IMR-90 (cell line): Measurements from ENCODE around the gene KIFAP3. TPM values are rescaled to one million over a fixed set of nuclear protein-coding genes. Genes with fewer than 3 reads are reported as not detected.

Source experiments
- ATAC-seq: fragments of 200-7000 bp; cut with Tn5 transposase; 2 replicates; pipeline ENCODE4 v1.9.1; 2020; ENCODE audit warnings: low read depth, mild to moderate bottlenecking, moderate library complexity
- BruUV-seq: library from RNA; stranded (reverse); fragments of 400-500 nt; replicated peaks from 2 replicates; lab custom pipeline; 2021; lab: Mats Ljungman, UMichigan
- CTCF ChIA-PET: fragments of 300-600 bp; formaldehyde crosslinking; extraction: SDS; loops from one replicate; lab custom pipeline; 2021; ENCODE audit warnings: antibody characterized with exemption; lab: Yijun Ruan, JAX
- POLR2A ChIA-PET: fragments of 300-600 bp; sonication (Branson Sonifier 250); formaldehyde crosslinking; loops from one replicate; lab custom pipeline; 2022; ENCODE audit warnings: antibody characterized with exemption; ENCODE audit not compliant: unreplicated experiment; lab: Charles Lee
- DNase-seq: peaks from one replicate; pipeline ENCODE4 v3.0.0; 2013
- H2AFZ ChIP-seq: replicated peaks from 2 replicates; pipeline ENCODE3; 2013; ENCODE audit warnings: low read length, mild to moderate bottlenecking; ENCODE audit not compliant: poor library complexity
- H2AK5ac ChIP-seq: 2 replicates; pipeline ENCODE4 v1.6.1; 2013; ENCODE audit warnings: low read depth, low read length, inconsistent platforms
- H2AK9ac ChIP-seq: replicated peaks from 2 replicates; pipeline ENCODE3; 2013; ENCODE audit warnings: mild to moderate bottlenecking, low read depth, low read length, moderate library complexity; ENCODE audit not compliant: poor library complexity
- H2BK120ac ChIP-seq: 2 replicates; pipeline ENCODE4 v1.6.1; 2013; ENCODE audit warnings: low read depth, low read length, inconsistent platforms
- H2BK15ac ChIP-seq: 3 replicates; pipeline ENCODE4 v1.6.1; 2013; ENCODE audit warnings: low read depth, low read length, inconsistent platforms
- H2BK20ac ChIP-seq: 2 replicates; pipeline ENCODE4 v1.6.1; 2013; ENCODE audit warnings: low read depth, mild to moderate bottlenecking, inconsistent platforms, low read length, moderate library complexity
- H2BK5ac ChIP-seq: 2 replicates; pipeline ENCODE4 v1.6.1; 2013; ENCODE audit warnings: mild to moderate bottlenecking, low read depth, low read length, inconsistent platforms; ENCODE audit not compliant: poor library complexity, severe bottlenecking
- H3K14ac ChIP-seq: replicated peaks from 2 replicates; pipeline ENCODE4 v1.6.1; 2013; ENCODE audit warnings: low read depth, low read length, inconsistent platforms
- H3K18ac ChIP-seq: 2 replicates; pipeline ENCODE4 v1.6.1; 2013; ENCODE audit warnings: low read depth, low read length, control low read depth
- H3K23ac ChIP-seq: 2 replicates; pipeline ENCODE4 v1.6.1; 2013; ENCODE audit warnings: low read depth, low read length, inconsistent platforms
- H3K27ac ChIP-seq: 2 replicates; pipeline ENCODE4 v1.5.1; 2013; ENCODE audit warnings: mild to moderate bottlenecking, control low read depth, low read length; ENCODE audit not compliant: insufficient read depth
- H3K27me3 ChIP-seq: 2 replicates; pipeline ENCODE4 v1.6.1; 2013; ENCODE audit warnings: low read length; ENCODE audit not compliant: control insufficient read depth, insufficient read depth
- H3K36me3 ChIP-seq: 2 replicates; pipeline ENCODE4 v1.6.1; 2013; ENCODE audit warnings: low read length, mixed read lengths; ENCODE audit not compliant: control insufficient read depth, insufficient read depth
- H3K4ac ChIP-seq: 2 replicates; pipeline ENCODE4 v1.6.1; 2013; ENCODE audit warnings: low read depth, low read length, inconsistent platforms
- H3K4me1 ChIP-seq: 2 replicates; pipeline ENCODE4 v1.6.1; 2013; ENCODE audit warnings: low read length, mixed read lengths; ENCODE audit not compliant: control insufficient read depth, insufficient read depth
- H3K4me2 ChIP-seq: 2 replicates; pipeline ENCODE4 v1.6.1; 2013; ENCODE audit warnings: low read depth, mild to moderate bottlenecking, control low read depth, low read length, moderate library complexity
- H3K4me3 ChIP-seq: 2 replicates; pipeline ENCODE4 v1.5.1; 2013; ENCODE audit warnings: low read depth, mild to moderate bottlenecking, control low read depth, low read length, moderate library complexity; ENCODE audit not compliant: insufficient read depth
- H3K56ac ChIP-seq: 2 replicates; pipeline ENCODE4 v1.6.1; 2013; ENCODE audit warnings: low read length, inconsistent platforms; ENCODE audit not compliant: insufficient read depth; ENCODE audit errors: extremely low read depth
- H3K79me1 ChIP-seq, 2 experiments: 2 replicates each; pipeline ENCODE4 v1.6.1; 2013; ENCODE audit warnings: low read length in 2 of 2, inconsistent platforms in 1 of 2, low read depth in 1 of 2
- H3K9ac ChIP-seq: 2 replicates; pipeline ENCODE4 v1.6.1; 2013; ENCODE audit warnings: low read depth, low read length, control low read depth
- H3K9me1 ChIP-seq: 2 replicates; pipeline ENCODE4 v1.6.1; 2013; ENCODE audit warnings: low read length, inconsistent platforms; ENCODE audit not compliant: insufficient read depth
- H3K9me3 ChIP-seq: 2 replicates; pipeline ENCODE4 v1.6.1; 2013; ENCODE audit warnings: low read length; ENCODE audit not compliant: control insufficient read depth, insufficient read depth
- H4K20me1 ChIP-seq: 2 replicates; pipeline ENCODE4 v1.6.1; 2013; ENCODE audit warnings: low read length, inconsistent platforms; ENCODE audit not compliant: insufficient read depth
- H4K5ac ChIP-seq: 2 replicates; pipeline ENCODE4 v1.6.1; 2013; ENCODE audit warnings: mild to moderate bottlenecking, low read depth, low read length, control low read depth
- H4K8ac ChIP-seq, 2 experiments: 2 replicates each; pipeline ENCODE4 v1.6.1; 2013; ENCODE audit warnings: low read depth in 2 of 2, low read length in 2 of 2, control low read depth in 1 of 2, inconsistent platforms in 1 of 2
- H4K91ac ChIP-seq: 2 replicates; pipeline ENCODE4 v1.6.1; 2013; ENCODE audit warnings: low read depth, low read length, inconsistent platforms; ENCODE audit not compliant: insufficient read depth
- BHLHE40 ChIP-seq: fragments of 150-350 bp; IDR thresholded peaks from 2 replicates; pipeline ENCODE4 v1.6.1; 2016; ENCODE audit warnings: mild to moderate bottlenecking, low read depth, low read length
- CEBPB ChIP-seq: IDR thresholded peaks from 2 replicates; pipeline ENCODE4 v1.6.1; 2012; ENCODE audit warnings: low read depth, low read length, improper control_type of control experiment
- CHD1 ChIP-seq: IDR thresholded peaks from 2 replicates; pipeline ENCODE4 v1.6.1; 2012; ENCODE audit warnings: low read depth, low read length, improper control_type of control experiment
- FOS ChIP-seq: fragments of 150-350 bp; IDR thresholded peaks from 2 replicates; pipeline ENCODE4 v1.6.1; 2016; ENCODE audit warnings: low read depth, low read length
- MAFK ChIP-seq: IDR thresholded peaks from 2 replicates; pipeline ENCODE4 v1.6.1; 2012; ENCODE audit warnings: low read depth, low read length, improper control_type of control experiment
- MAZ ChIP-seq: IDR thresholded peaks from 2 replicates; pipeline ENCODE4 v1.6.1; 2012; ENCODE audit warnings: low read depth, mild to moderate bottlenecking, low read length, improper control_type of control experiment, moderate library complexity, borderline replicate concordance
- MXI1 ChIP-seq: IDR thresholded peaks from 2 replicates; pipeline ENCODE4 v1.6.1; 2012; ENCODE audit warnings: low read depth, mild to moderate bottlenecking, low read length, moderate library complexity, borderline replicate concordance
- NFE2L2 ChIP-seq: fragments of 150-350 bp; IDR thresholded peaks from 2 replicates; pipeline ENCODE4 v1.6.1; 2016; ENCODE audit warnings: low read depth, mild to moderate bottlenecking, low read length
- POLR2A ChIP-seq: IDR thresholded peaks from 2 replicates; pipeline ENCODE4 v1.6.1; 2012; ENCODE audit warnings: mild to moderate bottlenecking, low read depth, low read length
- RAD21 ChIP-seq: IDR thresholded peaks from 2 replicates; pipeline ENCODE4 v1.6.1; 2012; ENCODE audit warnings: low read length, improper control_type of control experiment
- RCOR1 ChIP-seq: IDR thresholded peaks from 2 replicates; pipeline ENCODE4 v1.6.1; 2012; ENCODE audit warnings: mild to moderate bottlenecking, low read length, improper control_type of control experiment; ENCODE audit not compliant: insufficient replicate concordance
- RFX5 ChIP-seq: IDR thresholded peaks from 2 replicates; pipeline ENCODE4 v1.8.0; 2012; ENCODE audit warnings: low read depth, mild to moderate bottlenecking, low read length, moderate library complexity
- SMC3 ChIP-seq: fragments of 150-350 bp; IDR thresholded peaks from 2 replicates; pipeline ENCODE4 v1.6.1; 2016; ENCODE audit warnings: low read depth, mild to moderate bottlenecking, antibody characterized with exemption, low read length, moderate library complexity
- WGBS, 2 experiments: methylation state at CpG; one replicate each; pipeline versions ENCODE4 v1.1.5 to v1.1.7; 2013; ENCODE audit warnings: missing lambda C conversion rate in 2 of 2; ENCODE audit not compliant: insufficient read length in 1 of 2; ENCODE audit errors: extremely low coverage in 2 of 2; 5-methylcytosine and 5-hydroxymethylcytosine counted together
- dilution Hi-C: fragments of 300-500 bp; cut with HindIII; formaldehyde crosslinking; loops from one replicate; pipeline ENCODE4 v1.14.3; 2018; ENCODE audit warnings: low sequenced_read_pairs; ENCODE audit not compliant: unreplicated experiment
- in situ Hi-C: fragments of 300-500 bp; cut with MboI; formaldehyde crosslinking; loops from 3 replicates; pipeline ENCODE4 v1.14.3; 2019; ENCODE audit warnings: low sequenced_read_pairs, inconsistent platforms, mixed read lengths
- intact Hi-C: fragments of 100-400 bp; cut with micrococcal nuclease; formaldehyde crosslinking; loops from 2 replicates; pipeline ENCODE4 v1.10.0; 2022
- polyA plus RNA-seq, 3 experiments: library from polyadenylated mRNA; depleted of rRNA; stranded (reverse); fragments of >200 nt; gene quantifications; 2 replicates each; pipeline ENCODE4 v1.2.3, GENCODE V29; 2012; ENCODE audit warnings: low replicate concordance in 1 of 3
- total RNA-seq: library from RNA; depleted of rRNA; stranded (reverse); fragments of >200 nt; gene quantifications from 2 replicates; pipeline ENCODE4 v1.2.3, GENCODE V29; 2012
- TF ChIP-seq, protein P1 (sequence below): fragments of 150-350 bp; IDR thresholded peaks from 2 replicates; pipeline ENCODE4 v1.6.1; 2017; ENCODE audit warnings: mild to moderate bottlenecking, antibody characterized with exemption, low read length, low read depth
- TF ChIP-seq, protein P2 (sequence below): conservative IDR thresholded peaks from 2 replicates; pipeline ENCODE4 v1.5.1; 2012; ENCODE audit warnings: mild to moderate bottlenecking, low read depth, low read length, improper control_type of control experiment
- TF ChIP-seq, protein P3 (sequence below): fragments of 150-350 bp; IDR thresholded peaks from 2 replicates; pipeline ENCODE4 v1.6.1; 2016; ENCODE audit warnings: low read depth, mild to moderate bottlenecking, low read length, moderate library complexity, borderline replicate concordance

The KIFAP3 gene
- total and polyA plus RNA-seq, 2 of the 4 experiments (the other 2 are of a cell fraction), result 10.5 to 10.9 TPM

DNA sequence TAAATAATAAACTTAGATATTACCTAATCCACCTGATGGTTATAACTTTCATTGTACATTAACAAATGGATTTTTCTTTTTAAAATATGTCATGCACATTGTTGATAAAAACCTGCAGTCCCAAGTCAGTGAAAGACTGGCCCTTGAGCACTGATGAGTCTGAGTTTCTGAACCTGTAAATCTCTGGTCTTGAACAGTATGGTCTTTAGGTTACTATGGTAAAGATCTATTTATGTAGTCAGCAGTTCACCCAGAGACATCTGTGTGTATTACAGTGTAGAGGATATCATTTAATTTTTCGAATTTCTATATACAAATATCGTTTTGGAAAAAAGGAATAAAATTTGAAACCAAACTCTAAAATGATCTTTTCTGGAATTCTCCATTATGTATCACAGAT is 150.4 kb downstream of the KIFAP3 start:
- H3K4me2 ChIP-seq, result no peak overlapping the region
- WGBS, 2 experiments, result no CpG with 5 or more reads among the region's 2 CpGs
- H2BK5ac ChIP-seq, result no peak overlapping the region
- no peak overlapping the region for H3K14ac ChIP-seq
- no peak overlapping the region for H2AK5ac ChIP-seq
- H4K8ac ChIP-seq, result no peak overlapping the region
- no peak overlapping the region for H3K4me3 ChIP-seq
- no peak overlapping the region for H3K23ac ChIP-seq
- H3K9ac ChIP-seq, result no peak overlapping the region
- no peaks in the 10 kb centered on the region for H3K4me1 ChIP-seq
- H3K56ac ChIP-seq, result no peak overlapping the region
- POLR2A ChIA-PET, result no interaction called here
- in situ Hi-C loops (no loop called here), dilution Hi-C loops (no loop called here), intact Hi-C loops (loop anchor here (10.0 kb wide), 1 partner anchor 1301 kb away; no protein-coding TSS in a partner anchor)
- H3K79me1 ChIP-seq, result no peaks in the 10 kb centered on the region
- H3K18ac ChIP-seq, result no peak overlapping the region
- no TSS peak for BruUV-seq
- no peak overlapping the region for H4K5ac ChIP-seq
- no peaks in the 10 kb centered on the region for H3K27me3 ChIP-seq
- no peak for ATAC-seq
- TF ChIP-seq NFE2L2 (no peak), RCOR1 (no peak), MAZ (no peak), SMC3 (no peak), MAFK (no peak), FOS (no peak), MXI1 (no peak), RFX5 (no peak), RAD21 (no peak), BHLHE40 (no peak), CEBPB (no peak), CHD1 (no peak), POLR2A (no peak)
- TF ChIP-seq, protein P1, sequence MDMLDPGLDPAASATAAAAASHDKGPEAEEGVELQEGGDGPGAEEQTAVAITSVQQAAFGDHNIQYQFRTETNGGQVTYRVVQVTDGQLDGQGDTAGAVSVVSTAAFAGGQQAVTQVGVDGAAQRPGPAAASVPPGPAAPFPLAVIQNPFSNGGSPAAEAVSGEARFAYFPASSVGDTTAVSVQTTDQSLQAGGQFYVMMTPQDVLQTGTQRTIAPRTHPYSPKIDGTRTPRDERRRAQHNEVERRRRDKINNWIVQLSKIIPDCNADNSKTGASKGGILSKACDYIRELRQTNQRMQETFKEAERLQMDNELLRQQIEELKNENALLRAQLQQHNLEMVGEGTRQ, result no peak
- TF ChIP-seq, protein P2, sequence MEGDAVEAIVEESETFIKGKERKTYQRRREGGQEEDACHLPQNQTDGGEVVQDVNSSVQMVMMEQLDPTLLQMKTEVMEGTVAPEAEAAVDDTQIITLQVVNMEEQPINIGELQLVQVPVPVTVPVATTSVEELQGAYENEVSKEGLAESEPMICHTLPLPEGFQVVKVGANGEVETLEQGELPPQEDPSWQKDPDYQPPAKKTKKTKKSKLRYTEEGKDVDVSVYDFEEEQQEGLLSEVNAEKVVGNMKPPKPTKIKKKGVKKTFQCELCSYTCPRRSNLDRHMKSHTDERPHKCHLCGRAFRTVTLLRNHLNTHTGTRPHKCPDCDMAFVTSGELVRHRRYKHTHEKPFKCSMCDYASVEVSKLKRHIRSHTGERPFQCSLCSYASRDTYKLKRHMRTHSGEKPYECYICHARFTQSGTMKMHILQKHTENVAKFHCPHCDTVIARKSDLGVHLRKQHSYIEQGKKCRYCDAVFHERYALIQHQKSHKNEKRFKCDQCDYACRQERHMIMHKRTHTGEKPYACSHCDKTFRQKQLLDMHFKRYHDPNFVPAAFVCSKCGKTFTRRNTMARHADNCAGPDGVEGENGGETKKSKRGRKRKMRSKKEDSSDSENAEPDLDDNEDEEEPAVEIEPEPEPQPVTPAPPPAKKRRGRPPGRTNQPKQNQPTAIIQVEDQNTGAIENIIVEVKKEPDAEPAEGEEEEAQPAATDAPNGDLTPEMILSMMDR, result no peak
- TF ChIP-seq, protein P3, sequence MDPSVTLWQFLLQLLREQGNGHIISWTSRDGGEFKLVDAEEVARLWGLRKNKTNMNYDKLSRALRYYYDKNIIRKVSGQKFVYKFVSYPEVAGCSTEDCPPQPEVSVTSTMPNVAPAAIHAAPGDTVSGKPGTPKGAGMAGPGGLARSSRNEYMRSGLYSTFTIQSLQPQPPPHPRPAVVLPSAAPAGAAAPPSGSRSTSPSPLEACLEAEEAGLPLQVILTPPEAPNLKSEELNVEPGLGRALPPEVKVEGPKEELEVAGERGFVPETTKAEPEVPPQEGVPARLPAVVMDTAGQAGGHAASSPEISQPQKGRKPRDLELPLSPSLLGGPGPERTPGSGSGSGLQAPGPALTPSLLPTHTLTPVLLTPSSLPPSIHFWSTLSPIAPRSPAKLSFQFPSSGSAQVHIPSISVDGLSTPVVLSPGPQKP, result no peak
- DNase-seq, result no peak
- H2AFZ ChIP-seq, result no peak overlapping the region
- H3K4ac ChIP-seq, result no peak overlapping the region
- no peak overlapping the region for H2AK9ac ChIP-seq
- H2BK120ac ChIP-seq, result no peak overlapping the region
- H3K9me1 ChIP-seq, result no peaks in the 10 kb centered on the region
- H3K27ac ChIP-seq, result no peak overlapping the region
- H4K91ac ChIP-seq, result no peak overlapping the region
- H3K9me3 ChIP-seq, result no peaks in the 10 kb centered on the region
- 0 out of 2 replicates have a peak, but pooled peaks cover 1% of the 10 kb centered on the region for H3K36me3 ChIP-seq
- no peak overlapping the region for H2BK15ac ChIP-seq
- no peak overlapping the region for H2BK20ac ChIP-seq
- H4K20me1 ChIP-seq, result no peaks in the 10 kb centered on the region
- CTCF ChIA-PET, result no interaction called here
